Measurements from ENCODE around the gene XRRA1.
"Not testable (repeated sequence)": the region's sequence is repeated elsewhere in the genome, so short reads cannot be mapped to it uniquely, and the experiment has no call there.

XRRA1 gene

GRCh38 chr11:74948898-74949752 is at the start of gene XRRA1, which contains the start of gene SPCS2:
Gene XRRA1, minus strand, starts transcription at chr11:74949091. Its CDS starts 8,213 bp downstream, at chr11:74940878.
Gene SPCS2, plus strand, starts transcription at chr11:74949266. Its CDS starts 20 bp downstream, at chr11:74949286.
- DNase-seq, result peak; percentile 99

GRCh38 chr11:74992852-74993251 is 44.0 kb upstream of the XRRA1 start:
- DNase-seq, result no peak

- DNase-seq, result no peak
Measured at GRCh38 chr11:74990941-74991340, 42.0 kb upstream of the XRRA1 start.

- not testable (repeated sequence) for DNase-seq
Measured at GRCh38 chr11:74990150-74990549, 41.3 kb upstream of the XRRA1 start.

GRCh38 chr11:74989260-74989638 is 40.4 kb upstream of the XRRA1 start:
- DNase-seq, result peak; percentile 61

- peak; percentile 90 for DNase-seq
Measured at GRCh38 chr11:74988541-74989259, 39.8 kb upstream of the XRRA1 start, which contains the start of gene NEU3. Gene NEU3, plus strand, starts transcription at chr11:74988933. Its CDS starts 128 bp downstream, at chr11:74989061.

- DNase-seq, result no peak
Measured at GRCh38 chr11:74984730-74985129, 35.8 kb upstream of the XRRA1 start.

- DNase-seq, result no peak
Measured at GRCh38 chr11:74984070-74984469, 35.2 kb upstream of the XRRA1 start.

- DNase-seq, result no peak
Measured at GRCh38 chr11:74981888-74982287, 33.0 kb upstream of the XRRA1 start.

- DNase-seq, result no peak
Measured at GRCh38 chr11:74980634-74981033, 31.7 kb upstream of the XRRA1 start.

GRCh38 chr11:74978041-74978440 is 29.1 kb upstream of the XRRA1 start:
- DNase-seq, result no peak

- no peak for DNase-seq
Measured at GRCh38 chr11:74971424-74971823, 22.5 kb upstream of the XRRA1 start.

- DNase-seq, result no peak
Measured at GRCh38 chr11:74970852-74971395, 22.0 kb upstream of the XRRA1 start.

GRCh38 chr11:74966651-74967050 is 17.8 kb upstream of the XRRA1 start:
- DNase-seq, result no peak

GRCh38 chr11:74960128-74960527 is 11.2 kb upstream of the XRRA1 start:
- DNase-seq, result not testable (repeated sequence)

- no peak for DNase-seq
Measured at GRCh38 chr11:74957937-74958629, 9.2 kb upstream of the XRRA1 start.

- no peak for DNase-seq
Measured at GRCh38 chr11:74956397-74957015, 7.6 kb upstream of the XRRA1 start.

GRCh38 chr11:74954199-74954598 is 5.3 kb upstream of the XRRA1 start:
- no peak for DNase-seq

- no peak for DNase-seq
Measured at GRCh38 chr11:74953451-74953850, 4.6 kb upstream of the XRRA1 start.

- DNase-seq, result no peak
Measured at GRCh38 chr11:74952752-74953151, 3.9 kb upstream of the XRRA1 start.

- DNase-seq, result no peak
Measured at GRCh38 chr11:74951226-74951625, 2.3 kb upstream of the XRRA1 start.

GRCh38 chr11:74950374-74950969 is 1.6 kb upstream of the XRRA1 start:
- DNase-seq, result no peak
